Keratinocyte (primary cell): ENCODE results near the gene RET. TPM values are rescaled to one million over a fixed set of nuclear protein-coding genes. Genes with fewer than 3 reads are reported as not detected.

Experiments
- DNase-seq: peaks from one replicate; pipeline ENCODE4 v3.0.0-alpha.2; 2011; ENCODE audit warnings: low read depth, missing footprints, low spot score
- FAIRE-seq: peaks from 2 replicates; lab custom pipeline; 2011; peaks lifted over from hg19 to GRCh38; lab: Jason Lieb, UNC
- H2AFZ ChIP-seq: 2 replicates; pipeline ENCODE4 v1.6.0; 2012; ENCODE audit warnings: low read length, control low read depth, inconsistent platforms; ENCODE audit not compliant: control insufficient read depth
- H3K27ac ChIP-seq: 2 replicates; pipeline ENCODE4 v1.5.1; 2011; ENCODE audit warnings: low read length; ENCODE audit not compliant: control insufficient read depth, insufficient read depth
- H3K27me3 ChIP-seq: 3 replicates; pipeline ENCODE4 v1.6.0; 2011; ENCODE audit warnings: low read length; ENCODE audit not compliant: control insufficient read depth, insufficient read depth; ENCODE audit errors: extremely low read depth
- H3K36me3 ChIP-seq, 2 experiments: 2 replicates in 1 of 2; 3 replicates in 1 of 2; pipeline ENCODE4 v1.5.1; 2011; ENCODE audit warnings: low read length in 2 of 2, mild to moderate bottlenecking in 1 of 2; ENCODE audit not compliant: control insufficient read depth in 2 of 2, insufficient read depth in 2 of 2; ENCODE audit errors: extremely low read depth in 1 of 2
- H3K4me1 ChIP-seq: 3 replicates; pipeline ENCODE4 v1.5.1; 2011; ENCODE audit warnings: low read length; ENCODE audit not compliant: control insufficient read depth, insufficient read depth; ENCODE audit errors: extremely low read depth
- H3K4me2 ChIP-seq: 3 replicates; pipeline ENCODE4 v1.6.0; 2011; ENCODE audit warnings: low read depth, low read length; ENCODE audit not compliant: control insufficient read depth, insufficient read depth; ENCODE audit errors: extremely low read depth
- H3K4me3 ChIP-seq, 3 experiments: fragments of 200-600 bp in 1 of 3; sonication (generic) in 1 of 3; 2 replicates in 2 of 3; 3 replicates in 1 of 3; pipeline ENCODE4 v1.5.1; 2011 to 2016; ENCODE audit warnings: low read length in 3 of 3, mild to moderate bottlenecking in 3 of 3, control low read depth in 2 of 3, inconsistent platforms in 1 of 3, low read depth in 1 of 3, mixed read lengths in 1 of 3, mixed run types in 1 of 3, moderate library complexity in 1 of 3; ENCODE audit not compliant: control insufficient read depth in 2 of 3, insufficient read depth in 2 of 3; ENCODE audit errors: extremely low read depth in 1 of 3
- H3K79me2 ChIP-seq: 2 replicates; pipeline ENCODE4 v1.6.0; 2012; ENCODE audit warnings: low read length; ENCODE audit not compliant: control insufficient read depth, insufficient read depth
- H3K9ac ChIP-seq: 3 replicates; pipeline ENCODE4 v1.6.0; 2011; ENCODE audit warnings: low read length; ENCODE audit not compliant: control insufficient read depth, insufficient read depth; ENCODE audit errors: extremely low read depth
- H3K9me1 ChIP-seq: 3 replicates; pipeline ENCODE4 v1.6.0; 2011; ENCODE audit warnings: low read length; ENCODE audit not compliant: control insufficient read depth, insufficient read depth; ENCODE audit errors: extremely low read depth
- H3K9me3 ChIP-seq: 2 replicates; pipeline ENCODE4 v1.5.1; 2012; ENCODE audit warnings: low read depth, low read length; ENCODE audit not compliant: control insufficient read depth
- H4K20me1 ChIP-seq: 3 replicates; pipeline ENCODE4 v1.6.0; 2011; ENCODE audit warnings: low read length; ENCODE audit not compliant: control insufficient read depth, insufficient read depth; ENCODE audit errors: extremely low read depth
- CTCF ChIP-seq, 3 experiments: IDR thresholded peaks in 1 of 3; conservative IDR thresholded peaks in 1 of 3; optimal IDR thresholded peaks in 1 of 3; 2 replicates in 2 of 3; 3 replicates in 1 of 3; pipeline versions ENCODE3 to v1.5.1; 2011; ENCODE audit warnings: low read length in 3 of 3, mild to moderate bottlenecking in 3 of 3, moderate library complexity in 2 of 3, control low read depth in 1 of 3, inconsistent platforms in 1 of 3; ENCODE audit not compliant: insufficient read depth in 2 of 3; ENCODE audit errors: extremely low read depth in 1 of 3
- EZH2 ChIP-seq: IDR thresholded peaks from one replicate; pipeline ENCODE4 v1.6.1; 2012; ENCODE audit warnings: inconsistent platforms, mild to moderate bottlenecking, low read length, moderate library complexity
- dilution Hi-C: fragments of 300-500 bp; cut with MboI; formaldehyde crosslinking; loops from one replicate; pipeline ENCODE4 v1.7.0; 2020; ENCODE audit warnings: low sequenced_read_pairs; ENCODE audit not compliant: extremely low pct_ligation_motif_present
- polyA plus RNA-seq, 5 experiments: library from polyadenylated mRNA; depleted of rRNA in 3 of 5; stranded (reverse) in 3 of 5; stranded (forward) in 1 of 5; unstranded in 1 of 5; fragments of >200 nt; gene quantifications; 1 replicate in 1 of 5; 2 replicates in 3 of 5; 3 replicates in 1 of 5; pipeline versions ENCODE4 v1.2.1 to v1.2.3, GENCODE V29; 2011 to 2012; ENCODE audit warnings: missing spikeins in 2 of 5, low read depth in 1 of 5, low replicate concordance in 1 of 5

RET gene
- polyA plus RNA-seq, 1 donor (not counting 4 experiments of a cell fraction or from before 2014, with no cell fraction given): 0.21 TPM

- Histone ChIP-seq H3K4me1 (no peaks in the 10 kb centered on the region), H3K4me3 (no peak overlapping the region), H3K9ac (no peak overlapping the region), H3K27me3 (peaks cover 9% of the 10 kb centered on the region), H3K27ac (no peak overlapping the region), H3K4me2 (no peak overlapping the region), H2AFZ (no peak overlapping the region), H3K79me2 (no peaks in the 10 kb centered on the region), H3K9me1 (no peaks in the 10 kb centered on the region), H3K9me3 (no peaks in the 10 kb centered on the region), H3K36me3 (no peaks in the 10 kb centered on the region), H4K20me1 (no peaks in the 10 kb centered on the region)
- TF ChIP-seq CTCF (optimal IDR thresholded peaks at IDR 0.05 in 1 of 3, IDR thresholded peaks at IDR 0.05 in 1 of 3, conservative IDR thresholded peaks at IDR 0.05 in 1 of 3; ENCODE audit: extremely low read depth in 1 of 3, insufficient read depth in 2 of 3, low read length in 3 of 3) (no peak), EZH2 (no peak)
- DNase-seq (no peak), FAIRE-seq (no peak)
- dilution Hi-C loops: no loop called here
These were observed 17.5 kb upstream of the RET start for GRCh38 chr10:43059336-43059720.

GRCh38 chr10:43059828-43060227 lies 17.0 kb upstream of the RET start:
- TF ChIP-seq CTCF (optimal IDR thresholded peaks at IDR 0.05 in 1 of 3, IDR thresholded peaks at IDR 0.05 in 1 of 3, conservative IDR thresholded peaks at IDR 0.05 in 1 of 3; ENCODE audit: extremely low read depth in 1 of 3, insufficient read depth in 2 of 3, low read length in 3 of 3): no peak
- TF ChIP-seq EZH2: no peak
- H3K4me1 ChIP-seq: no peaks in the 10 kb centered on the region
- H3K9me1 ChIP-seq: no peaks in the 10 kb centered on the region
- H3K9ac ChIP-seq: no peak overlapping the region
- H3K27ac ChIP-seq: no peak overlapping the region
- H4K20me1 ChIP-seq: no peaks in the 10 kb centered on the region
- peaks cover 5% of the 10 kb centered on the region for H3K27me3 ChIP-seq
- H3K36me3 ChIP-seq: no peaks in the 10 kb centered on the region
- FAIRE-seq (no peak), DNase-seq (no peak)
- H3K79me2 ChIP-seq: no peaks in the 10 kb centered on the region
- H3K4me2 ChIP-seq: no peak overlapping the region
- H3K4me3 ChIP-seq: no peak overlapping the region
- H2AFZ ChIP-seq: no peak overlapping the region
- H3K9me3 ChIP-seq: no peaks in the 10 kb centered on the region
- dilution Hi-C loops: no loop called here
